Hippocampal formation (tissue), 2 donors: ENCODE measurements around the gene BTK.

ENCODE experiments used
- DNase-seq, 2 donors: peaks; one replicate each; lab custom pipeline; 2025; lab: John Stamatoyannopoulos, UW

The BTK gene

DNA sequence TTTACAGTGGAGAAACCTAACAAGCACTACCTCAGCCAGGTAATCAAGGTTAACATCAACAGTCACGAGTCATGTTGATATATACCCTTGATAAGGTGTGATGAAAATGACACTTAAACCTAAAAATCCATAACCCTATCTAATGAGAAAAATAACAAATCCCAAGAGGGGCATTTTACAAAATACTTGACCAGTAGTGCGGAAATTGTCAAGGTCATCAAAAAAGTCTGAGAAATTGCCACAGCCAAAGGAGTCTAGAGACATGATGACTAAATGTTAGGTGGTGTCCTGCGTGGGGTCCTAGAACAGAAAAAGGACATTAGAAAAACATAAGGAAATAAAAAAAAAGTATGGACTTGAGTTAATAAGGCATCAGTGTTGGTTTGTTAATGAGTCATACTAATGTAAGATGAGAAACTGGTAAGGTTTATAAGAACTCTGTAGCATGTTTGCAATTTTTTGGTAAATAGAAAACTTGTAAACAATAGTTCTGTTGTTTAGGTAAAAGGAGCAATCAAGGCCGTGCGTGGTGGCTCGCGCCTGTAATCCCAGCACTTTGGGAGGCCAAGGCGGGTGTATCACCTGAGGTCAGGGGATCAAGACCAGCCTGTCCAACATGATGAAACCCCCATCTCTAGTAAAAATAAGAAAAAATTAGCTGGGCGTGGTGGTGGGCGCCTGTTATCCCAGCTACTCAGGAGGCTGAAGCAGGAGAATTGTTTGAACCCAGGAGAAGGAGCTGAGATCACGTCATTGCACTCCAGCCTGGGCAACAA, 7.7 kb upstream of the BTK start:
- no peak for DNase-seq

- no peak for DNase-seq
Observed at GRCh38 chrX:101391831-101392230, 5.8 kb upstream of the BTK start.

DNA sequence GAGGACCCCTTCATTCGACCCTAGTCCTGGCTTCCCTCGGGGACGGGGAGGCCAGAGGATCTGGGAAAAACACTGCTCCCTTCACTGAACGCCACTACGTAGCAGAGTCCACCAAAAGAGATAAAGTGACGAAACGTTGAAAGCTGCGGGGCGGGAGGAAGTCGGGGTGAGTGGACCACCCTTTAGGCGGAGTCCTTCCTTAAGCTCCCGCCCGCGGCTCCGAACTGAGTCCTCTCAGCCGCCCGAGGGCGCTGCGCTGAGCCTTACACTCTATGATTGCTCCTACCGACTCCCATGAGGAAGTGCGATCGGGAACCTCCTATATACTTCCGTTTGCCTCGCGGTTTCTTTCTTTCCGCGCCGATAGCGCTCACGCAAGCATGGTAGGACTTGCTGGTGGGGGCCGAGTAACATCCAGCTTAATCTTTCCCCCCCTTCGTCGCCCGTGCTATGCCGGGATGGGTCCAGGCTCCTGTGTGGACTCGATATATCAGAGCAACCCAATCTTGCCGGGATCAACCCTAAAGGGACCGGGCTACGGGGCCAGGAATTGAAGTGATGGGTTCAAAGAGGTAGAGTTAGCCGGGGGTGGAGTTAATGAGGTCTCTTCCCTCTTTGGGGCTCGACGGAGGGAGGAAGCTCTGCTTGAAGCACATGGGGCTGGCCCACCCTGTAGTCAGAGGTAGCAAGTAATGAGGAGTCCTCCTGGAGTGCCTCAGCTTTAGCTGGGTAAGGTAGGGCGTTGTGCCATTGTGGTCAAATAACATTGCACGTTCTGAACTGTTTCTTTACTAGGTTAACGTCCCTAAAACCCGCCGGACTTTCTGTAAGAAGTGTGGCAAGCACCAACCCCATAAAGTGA, 4.9 kb upstream of the BTK start, which contains the start of gene RPL36A:
TSS of gene RPL36A (plus strand) at position 348 of the 862 bp plus-strand sequence. CDS start at position 381, 33 bp downstream.
- DNase-seq = peak; percentile 71 to 79

DNA sequence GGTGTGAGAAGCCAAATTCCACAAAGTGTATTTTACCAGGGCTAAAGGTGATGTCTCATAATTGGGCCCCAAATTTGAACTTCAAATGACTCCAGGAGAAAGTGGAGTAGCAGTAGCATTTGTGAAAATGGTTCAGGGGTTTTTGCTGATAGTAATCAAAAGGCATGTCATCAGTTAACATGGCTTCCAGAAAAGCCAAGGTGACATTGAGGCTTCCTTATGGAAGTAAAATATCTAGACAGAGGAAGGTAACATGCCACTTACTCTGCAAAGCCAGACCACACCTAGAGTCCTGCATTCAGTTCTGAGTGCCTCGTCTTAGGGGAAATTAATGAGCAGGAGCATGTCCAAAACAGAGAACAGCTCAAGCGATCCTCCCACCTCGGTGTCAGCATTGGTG, 2.6 kb upstream of the BTK start:
- DNase-seq = no peak

GRCh38 chrX:101386542-101386885, 523 bp upstream of the BTK start:
- no peak for DNase-seq

DNA sequence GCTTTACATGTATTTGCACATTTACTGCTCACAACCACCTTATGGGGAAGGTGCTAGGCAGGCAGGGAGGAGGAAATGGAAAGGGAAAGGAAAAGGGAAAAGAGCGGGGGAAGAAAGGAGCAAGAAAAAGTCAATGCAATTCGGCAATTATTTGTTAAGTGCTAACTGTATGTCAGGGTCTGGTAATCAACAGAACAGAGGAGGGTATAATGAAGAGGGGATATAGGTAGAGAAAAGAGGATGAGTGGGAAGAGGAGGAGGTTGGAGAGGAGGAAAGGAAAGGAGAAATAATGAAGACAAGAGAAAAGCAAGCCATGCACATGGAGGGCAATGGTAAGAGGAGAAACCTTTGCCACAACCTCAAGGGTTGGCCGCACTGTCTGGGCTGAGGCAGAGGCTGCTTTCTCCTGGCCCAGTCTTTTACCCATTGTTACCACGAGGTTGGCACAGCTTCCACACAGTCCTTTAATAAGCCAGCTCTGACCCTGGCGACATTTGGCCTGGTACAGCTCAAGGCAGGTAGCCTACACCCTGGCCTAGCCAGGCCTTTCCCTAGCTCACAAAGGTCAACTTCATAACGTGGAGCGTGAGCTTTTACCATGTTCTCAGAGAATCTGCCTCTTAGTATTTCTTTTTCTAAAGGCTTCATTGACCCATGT, 836 bp downstream of the BTK start:
- DNase-seq = no peak

GRCh38 chrX:101383679-101384205, 2.2 kb downstream of the BTK start:
- DNase-seq = no peak

DNA sequence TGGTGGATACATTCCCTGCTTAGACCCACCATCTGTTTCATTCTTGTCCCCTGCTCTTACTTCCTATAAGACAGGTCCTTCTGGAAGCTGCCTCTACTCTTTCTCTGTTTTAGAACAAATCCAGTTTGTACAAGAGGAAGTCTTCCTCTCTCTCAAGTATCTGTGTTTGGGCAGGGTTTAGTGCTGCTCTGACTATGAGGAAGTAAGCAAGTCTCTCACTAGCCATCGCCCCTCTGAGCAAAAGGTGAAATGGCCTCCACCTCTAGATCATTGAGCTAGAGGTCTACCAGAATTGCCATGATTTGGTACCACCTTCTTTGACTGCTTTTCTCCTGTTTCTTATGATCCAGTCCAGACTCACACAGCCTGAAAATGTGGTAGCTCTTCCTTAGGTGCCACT, 8.4 kb downstream of the BTK start:
- DNase-seq = no peak

DNA sequence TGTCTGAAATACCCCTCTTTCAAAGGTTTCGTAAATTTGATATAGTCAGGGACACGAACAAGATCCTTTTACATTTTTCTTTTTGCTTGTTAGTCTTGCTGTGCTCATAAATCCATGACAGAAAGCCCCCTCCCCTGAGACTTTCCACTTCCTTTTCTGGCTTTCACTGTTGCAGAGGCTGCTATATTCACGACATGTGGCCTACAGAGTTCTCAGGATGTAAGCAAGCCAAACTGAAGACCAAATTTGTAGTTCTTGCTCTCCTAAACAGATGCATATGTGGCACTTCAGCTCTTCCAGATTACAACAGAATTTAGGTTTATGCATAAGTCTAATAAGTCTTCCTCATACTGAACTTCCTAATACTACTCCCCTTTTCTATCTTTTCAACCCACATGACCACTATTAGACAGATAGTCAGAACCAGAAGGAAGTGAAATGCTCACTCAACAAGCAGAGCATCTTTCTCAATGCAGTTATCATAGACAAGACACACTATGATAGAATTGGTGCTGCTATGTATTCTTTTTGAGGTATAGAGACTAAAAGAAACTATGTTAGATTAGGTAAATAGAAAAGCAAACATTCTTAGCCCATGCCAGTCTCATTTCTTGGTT, 15.0 kb downstream of the BTK start:
- DNase-seq = no peak

DNA sequence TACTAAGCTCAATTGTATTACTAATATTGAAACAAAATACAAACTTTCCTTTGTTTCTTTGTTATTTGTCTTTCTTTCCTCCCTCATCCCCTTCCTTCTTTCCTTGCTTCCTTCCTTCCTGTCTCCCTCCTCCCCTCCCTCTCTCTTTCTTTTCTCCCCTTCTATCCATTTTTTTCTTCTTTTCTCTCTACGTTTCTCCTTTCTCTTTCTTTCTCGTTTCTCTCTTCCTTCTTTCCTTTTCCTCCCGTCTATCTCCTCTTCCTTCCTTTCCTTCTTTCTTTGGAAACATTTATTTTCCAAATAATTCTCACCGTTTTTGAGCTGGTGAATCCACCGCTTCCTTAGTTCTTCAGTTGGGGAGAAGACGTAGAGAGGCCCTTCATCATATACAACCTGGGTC, 16.3 kb downstream of the BTK start:
- no peak for DNase-seq

GRCh38 chrX:101368800-101369199, 17.2 kb downstream of the BTK start:
- no peak for DNase-seq

- no peak for DNase-seq
Observed at GRCh38 chrX:101365301-101365795, 20.6 kb downstream of the BTK start.

GRCh38 chrX:101362757-101363156, 23.2 kb downstream of the BTK start:
- DNase-seq = no peak

DNA sequence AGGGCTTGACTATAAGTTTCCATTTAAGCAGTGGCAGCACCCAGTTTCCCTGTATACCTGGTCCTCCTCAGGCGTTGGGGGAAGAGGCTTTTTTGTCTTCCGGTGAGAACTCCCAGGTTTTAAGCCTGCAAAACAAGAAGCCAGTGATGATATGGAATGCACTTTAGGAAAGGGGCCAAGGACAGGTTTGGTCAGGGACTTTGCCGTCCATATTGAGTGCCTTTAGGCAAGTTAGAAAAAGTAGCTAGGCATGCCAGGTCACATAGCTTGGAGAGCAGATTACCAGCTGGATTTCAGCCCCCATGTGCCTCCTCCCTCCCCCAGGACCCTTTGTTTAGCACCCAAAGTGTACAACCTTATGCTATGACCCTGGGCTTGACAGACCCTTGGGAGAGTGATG, 23.9 kb downstream of the BTK start:
- DNase-seq = no peak

DNA sequence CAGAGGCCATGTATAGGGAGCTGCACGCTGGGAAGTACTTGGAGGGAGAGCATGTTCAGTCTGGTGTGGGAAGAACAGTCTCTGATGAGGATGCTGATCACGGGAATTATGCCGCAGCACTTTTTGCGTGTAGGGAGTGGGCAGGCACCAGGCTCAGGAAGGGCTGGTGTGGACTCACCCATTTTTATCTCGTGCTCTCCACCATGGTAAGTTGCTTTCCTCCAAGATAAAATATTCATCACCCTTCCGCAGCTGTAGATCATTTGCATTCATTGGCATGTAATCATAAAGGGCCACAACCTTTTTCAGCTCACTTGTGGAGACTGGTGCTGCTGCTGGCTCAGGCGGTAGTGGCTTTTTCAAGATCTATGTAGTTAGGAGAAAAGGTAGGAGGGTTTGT, 25.6 kb downstream of the BTK start:
- no peak for DNase-seq

- DNase-seq = no peak
Observed at GRCh38 chrX:101359966-101360365, 26.0 kb downstream of the BTK start.

DNA sequence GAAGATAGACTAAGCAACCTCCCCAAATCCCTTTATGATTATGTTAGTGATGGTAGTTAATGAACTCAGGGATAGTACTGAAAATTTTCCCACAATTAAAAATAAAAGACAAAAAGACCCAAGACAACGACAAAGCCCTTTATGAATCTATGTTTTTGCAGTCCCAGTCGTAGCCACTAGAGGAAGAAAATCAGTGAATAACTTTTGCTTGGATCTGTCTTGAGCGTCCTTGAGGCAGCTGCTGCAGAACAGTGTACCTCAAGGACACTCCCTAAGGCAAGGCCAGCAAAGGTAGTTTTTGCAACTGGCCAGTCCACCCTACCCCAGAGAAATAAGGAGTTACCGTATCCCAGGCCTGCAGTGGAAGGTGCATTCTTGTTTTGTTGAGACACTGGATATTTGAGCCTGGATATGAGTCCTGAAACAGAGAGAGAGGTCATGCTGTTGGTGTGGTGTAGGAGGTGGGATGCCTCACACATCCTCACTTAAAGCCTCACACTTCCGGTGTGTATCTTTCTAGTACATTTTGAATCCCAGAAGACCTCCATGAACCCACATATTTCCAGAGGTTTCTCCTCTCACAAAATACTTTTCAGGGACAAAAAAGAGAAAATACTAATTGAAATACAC, 28.7 kb downstream of the BTK start:
- no peak for DNase-seq

DNA sequence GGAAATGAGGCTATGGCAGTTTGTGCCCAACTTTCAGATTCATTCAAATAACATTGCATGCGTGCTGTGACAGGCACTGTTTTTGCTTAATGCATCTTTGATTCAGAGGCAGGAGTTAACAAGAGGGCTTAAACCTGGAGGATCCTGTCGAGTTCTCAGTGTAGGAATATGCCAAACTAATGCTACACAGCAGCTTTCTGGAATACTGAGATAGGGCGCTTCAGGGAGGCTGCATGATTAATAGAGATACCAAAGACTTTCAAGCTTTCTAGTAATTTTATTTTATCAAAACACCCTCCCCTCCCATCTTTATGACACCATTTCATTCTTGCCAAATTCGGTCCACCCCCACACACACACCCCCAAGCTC, 36.8 kb downstream of the BTK start:
- DNase-seq = no peak

- peak; percentile 8 to 60 for DNase-seq
Observed at GRCh38 chrX:101348452-101349192, 37.4 kb downstream of the BTK start, which contains the start of gene TIMM8A. Gene TIMM8A (minus strand): TSS chrX:101348742. CDS start chrX:101348664, 78 bp downstream.

GRCh38 chrX:101347859-101348451, 38.0 kb downstream of the BTK start:
- DNase-seq = peak in 1 of 2 donors; percentile 14
